Right renal pelvis (tissue), 4 donors: ENCODE data around the gene ITGAV. TPM values are rescaled to one million over a fixed set of nuclear protein-coding genes. Genes with fewer than 3 reads are reported as not detected.

Experiments used
- DNase-seq, 4 donors: peaks; one replicate each; pipeline ENCODE4 v3.0.0-alpha.2; 2013; ENCODE audit warnings: low read depth in 4 of 4, low spot score in 3 of 4, missing footprints in 1 of 4
- polyA plus RNA-seq, 4 donors: library from polyadenylated mRNA; unstranded; fragments of 120-200 nt; gene quantifications; one replicate each; pipeline ENCODE4 v1.2.1, GENCODE V29; 2013; ENCODE audit not compliant: insufficient read length in 4 of 4

ITGAV gene
- polyA plus RNA-seq, 4 donors, result 65.5 to 84.3 (median 73.7) TPM

DNA sequence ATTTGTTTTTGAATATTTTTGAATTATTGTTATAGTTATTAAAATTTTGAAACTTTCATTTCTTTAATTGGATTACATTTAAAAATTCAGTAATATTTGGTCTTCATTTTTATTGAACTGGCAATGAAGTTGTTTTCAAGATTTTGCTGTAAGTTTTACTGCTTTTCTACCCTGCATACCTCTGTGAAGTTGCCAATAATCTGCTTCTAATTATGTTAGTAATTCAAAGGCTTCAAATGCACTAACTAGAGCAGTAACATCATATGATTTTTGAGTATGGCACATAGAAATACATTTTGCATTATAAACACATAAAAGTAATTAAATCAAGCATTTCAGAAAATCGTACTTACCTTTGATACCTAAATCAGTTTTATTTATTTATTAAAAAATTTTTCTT lies 63.7 kb downstream of the ITGAV start:
- DNase-seq, result no peak

- DNase-seq, result no peak
These were observed 69.5 kb downstream of the ITGAV start for GRCh38 chr2:186659383-186659782.

- no peak for DNase-seq
These were observed 74.7 kb downstream of the ITGAV start for GRCh38 chr2:186664385-186665043.

GRCh38 chr2:186669146-186669545 lies 79.3 kb downstream of the ITGAV start:
- DNase-seq, result no peak

DNA sequence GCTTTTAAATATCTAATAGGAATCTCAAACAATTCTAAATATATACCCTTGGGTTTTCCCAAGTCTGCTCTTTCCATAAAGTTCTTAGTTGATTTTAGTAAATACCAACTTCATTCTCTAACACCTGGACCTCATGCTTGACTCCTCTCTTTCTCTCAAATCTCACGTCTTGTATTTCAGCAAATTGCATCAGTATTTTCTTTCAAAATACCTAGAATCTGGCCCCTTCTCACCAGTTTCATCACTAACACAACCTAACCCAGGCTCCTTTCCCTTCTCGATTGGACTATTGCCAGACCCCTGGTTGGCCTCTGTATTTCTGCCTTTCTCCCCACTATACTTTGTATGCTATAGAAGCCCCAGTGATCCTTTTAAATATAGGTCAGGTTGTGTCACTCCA lies 81.0 kb downstream of the ITGAV start:
- no peak for DNase-seq

- DNase-seq, result no peak
These were observed 85.5 kb downstream of the ITGAV start for GRCh38 chr2:186675380-186675779.

GRCh38 chr2:186683341-186683740 lies 93.5 kb downstream of the ITGAV start:
- no peak for DNase-seq

DNA sequence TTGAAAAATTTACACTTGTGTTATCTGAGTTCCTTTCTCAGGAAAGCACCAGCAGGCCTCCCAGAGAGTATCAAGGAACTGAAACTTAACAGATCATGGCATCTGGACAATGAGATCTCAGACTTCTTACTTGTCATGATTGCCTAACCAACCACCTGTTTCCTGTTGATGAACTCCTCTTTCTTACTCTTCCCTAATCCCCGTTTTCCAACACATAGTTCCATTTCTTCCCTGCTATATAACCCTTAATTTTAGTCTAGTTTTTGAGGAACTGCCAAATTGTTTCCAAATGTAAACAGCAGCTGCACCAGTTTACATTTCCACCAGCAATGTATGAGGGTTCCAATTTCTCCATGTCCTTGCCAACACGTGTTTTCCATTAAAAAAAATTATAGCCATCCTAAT lies 98.0 kb downstream of the ITGAV start:
- DNase-seq, result no peak

DNA sequence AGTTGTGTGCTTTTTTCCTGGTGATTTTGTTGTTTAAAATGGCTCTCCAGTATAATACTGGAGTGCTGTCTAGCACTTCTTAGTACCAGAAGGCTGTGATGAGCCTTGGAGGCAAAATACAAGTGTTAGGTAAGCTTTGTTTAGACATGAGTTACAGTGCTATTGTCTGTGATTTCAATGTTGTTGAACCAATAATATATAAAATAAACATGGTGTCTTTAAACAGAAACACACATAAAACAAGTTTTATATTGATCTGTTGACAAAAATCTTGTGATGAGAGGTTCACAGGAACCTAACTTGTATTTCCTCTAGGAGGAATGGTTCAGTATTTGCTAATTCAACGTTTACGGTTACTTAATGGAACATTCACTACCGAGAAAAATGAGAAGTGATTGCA lies 99.0 kb downstream of the ITGAV start:
- no peak for DNase-seq

DNA sequence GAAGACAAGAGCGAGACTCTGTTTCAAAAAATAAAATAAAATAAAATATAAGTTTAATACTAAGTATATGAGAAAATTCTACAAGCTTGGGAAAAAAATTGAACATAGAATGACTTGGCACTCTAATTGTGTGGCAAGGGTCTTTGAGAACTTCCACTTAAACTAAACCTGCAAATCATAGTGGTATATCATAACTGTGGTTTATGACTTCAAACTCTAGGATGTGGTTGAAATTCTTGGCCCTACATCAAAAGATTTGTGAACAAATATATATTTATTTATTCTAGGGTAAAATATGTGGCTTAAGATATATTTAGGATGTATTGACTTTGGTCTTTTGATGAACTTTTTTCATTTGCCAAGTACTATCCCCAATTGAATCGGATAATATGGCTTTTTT lies 100.9 kb downstream of the ITGAV start:
- no peak for DNase-seq

- no peak for DNase-seq
These were observed 101.4 kb downstream of the ITGAV start for GRCh38 chr2:186691231-186691630.

GRCh38 chr2:186691900-186692299 lies 102.0 kb downstream of the ITGAV start:
- DNase-seq, result no peak

- no peak for DNase-seq
These were observed 103.6 kb downstream of the ITGAV start for GRCh38 chr2:186693446-186693832.

- no peak for DNase-seq
These were observed 105.4 kb downstream of the ITGAV start for GRCh38 chr2:186695081-186695756.

- no peak for DNase-seq
These were observed 106.4 kb downstream of the ITGAV start for GRCh38 chr2:186696290-186696689.

DNA sequence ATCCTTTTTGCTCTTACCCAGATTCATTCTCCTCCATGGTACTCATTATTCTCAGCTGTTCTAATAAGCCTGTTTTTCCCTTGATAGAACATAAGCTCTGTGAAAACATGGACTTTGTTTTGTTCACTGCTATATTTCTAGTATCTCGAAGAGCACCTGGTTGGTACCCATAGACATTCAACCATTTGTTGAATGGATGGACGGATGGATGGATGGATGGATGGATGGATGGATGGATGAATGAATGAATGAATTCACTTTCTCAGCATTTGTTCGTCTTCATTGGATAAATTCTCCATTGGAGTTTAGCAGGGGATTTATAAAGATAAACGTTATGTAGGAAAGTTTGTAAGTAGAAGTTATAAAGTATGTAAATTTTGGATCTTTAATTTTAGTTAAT lies 106.9 kb downstream of the ITGAV start:
- no peak for DNase-seq

DNA sequence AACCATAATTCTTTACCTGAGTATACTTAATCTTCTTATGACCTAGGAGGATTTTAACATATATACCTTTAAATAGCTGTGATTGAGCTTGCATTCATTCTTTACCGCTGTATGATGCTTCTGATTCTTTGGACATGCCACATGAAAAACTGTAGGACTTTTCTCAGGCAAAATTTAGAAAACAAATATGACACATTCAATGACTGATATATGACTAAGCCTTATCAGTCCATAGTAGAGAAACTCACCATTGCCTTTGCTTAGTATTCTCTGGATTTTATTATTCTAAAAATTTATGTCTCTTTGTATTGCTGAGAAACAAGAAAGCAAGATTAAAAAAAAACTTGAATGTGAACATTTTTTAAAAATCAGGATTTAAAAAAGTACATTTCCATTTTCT lies 107.7 kb downstream of the ITGAV start:
- no peak for DNase-seq

GRCh38 chr2:186699742-186700141 lies 109.9 kb downstream of the ITGAV start:
- DNase-seq, result no peak

- DNase-seq, result no peak
These were observed 112.2 kb downstream of the ITGAV start for GRCh38 chr2:186702006-186702405.

DNA sequence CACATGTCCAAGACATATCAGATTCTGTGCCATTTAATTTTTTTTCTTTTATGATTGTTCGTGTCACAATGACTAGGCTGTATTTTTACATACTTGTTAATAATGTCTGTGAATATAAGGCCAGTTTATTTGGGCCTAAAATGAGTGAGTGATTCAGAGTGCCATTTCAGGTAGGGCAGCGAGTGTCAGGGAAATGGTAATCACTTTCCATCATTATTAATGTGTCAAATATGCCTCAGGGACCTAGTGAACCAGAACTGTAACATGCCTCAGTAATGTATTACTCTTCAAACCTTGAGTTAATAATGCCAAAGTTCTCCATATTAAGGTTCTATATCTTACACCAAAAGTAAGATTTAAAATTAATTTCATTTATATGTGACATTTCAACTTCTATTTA lies 112.6 kb downstream of the ITGAV start:
- no peak for DNase-seq

DNA sequence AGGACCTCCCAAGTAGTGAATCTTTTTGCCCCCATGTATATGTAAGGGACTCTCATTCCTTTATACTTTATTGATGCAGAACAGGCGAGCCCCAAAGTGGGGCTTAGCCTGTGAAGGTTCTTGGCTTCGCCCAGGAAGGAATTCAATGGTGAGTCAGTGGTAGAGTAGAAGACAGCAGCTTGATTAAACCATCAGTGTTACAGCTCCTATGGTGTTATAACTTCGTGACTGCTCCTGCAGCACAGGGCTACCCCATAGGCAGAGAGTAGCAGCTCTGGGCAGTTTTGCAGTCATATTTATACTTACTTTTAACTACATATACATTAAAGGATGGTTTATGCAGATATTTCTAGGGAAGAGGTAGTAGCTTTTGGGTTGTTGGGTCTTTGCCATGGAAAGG lies 115.0 kb downstream of the ITGAV start:
- DNase-seq, result no peak
